K562 (cell line): ENCODE results near the gene MIEF2.

Experiments
- FOXM1 ChIP-seq, 2 experiments: fragments of 450-650 bp in 1 of 2; sonication (generic) in 1 of 2; formaldehyde crosslinking in 1 of 2; IDR thresholded peaks; 2 replicates each; pipeline versions ENCODE4 v1.6.1 to v1.9.0; 2017 to 2022; ENCODE audit warnings: low read depth in 2 of 2, mild to moderate bottlenecking in 2 of 2, missing genetic modification reagents in 1 of 2, moderate library complexity in 1 of 2
- SMARCE1 ChIP-seq: fragments of 450-650 bp; IDR thresholded peaks from 2 replicates; pipeline ENCODE4 v1.7.1; 2016; ENCODE audit warnings: mild to moderate bottlenecking
- SOX6 ChIP-seq: fragments of 450-650 bp; IDR thresholded peaks from 2 replicates; pipeline ENCODE4 v1.6.1; 2014; ENCODE audit warnings: mild to moderate bottlenecking
- ZNF217 ChIP-seq: sonication (generic); formaldehyde crosslinking; IDR thresholded peaks from 2 replicates; pipeline ENCODE4 v1.8.0; 2022; ENCODE audit warnings: mild to moderate bottlenecking, missing genetic modification reagents
- ZNF561 ChIP-seq: fragments of 450-650 bp; formaldehyde crosslinking; conservative IDR thresholded peaks from 2 replicates; pipeline ENCODE4 v1.4.0; 2020; ENCODE audit warnings: mild to moderate bottlenecking, moderate library complexity
- TF ChIP-seq, protein P1 (sequence below), 3 experiments: IDR thresholded peaks in 2 of 3; conservative IDR thresholded peaks in 1 of 3; 2 replicates each; pipeline ENCODE4 v1.5.1; 2011 to 2012; ENCODE audit warnings: low read length in 3 of 3, mild to moderate bottlenecking in 3 of 3, control low read depth in 2 of 3, improper control_type of control experiment in 1 of 3, inconsistent platforms in 1 of 3, low read depth in 1 of 3, mixed read lengths in 1 of 3, moderate library complexity in 1 of 3; ENCODE audit not compliant: insufficient read depth in 2 of 3

DNA sequence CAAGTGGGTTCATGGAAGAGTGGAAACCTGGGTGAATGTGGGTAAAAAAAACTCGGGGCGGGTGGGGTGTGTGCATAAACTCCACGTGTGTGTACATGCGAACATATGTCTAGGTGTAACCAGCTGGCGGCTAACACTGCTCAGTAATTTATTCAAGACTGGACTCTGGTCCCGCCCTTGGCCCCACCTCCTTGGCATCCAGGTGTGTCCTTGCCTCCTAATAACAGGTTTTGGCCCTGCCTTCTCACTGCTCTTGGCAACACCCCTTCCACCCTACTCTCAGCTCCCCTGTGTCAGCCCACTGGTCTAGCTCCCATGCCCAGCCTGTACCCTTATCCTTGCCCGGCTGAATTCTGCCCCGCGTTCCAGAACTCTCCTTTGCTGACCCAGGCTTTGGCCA is 10.2 kb upstream of the MIEF2 start:
- no peak for TF ChIP-seq SOX6
- TF ChIP-seq FOXM1 (IDR thresholded peaks at IDR 0.05; ENCODE audit: low read depth), result no peak
- no peak for TF ChIP-seq FOXM1 (CRISPR knock-in tag; IDR thresholded peaks at IDR 0.05; ENCODE audit: low read depth)
- TF ChIP-seq, protein P1, sequence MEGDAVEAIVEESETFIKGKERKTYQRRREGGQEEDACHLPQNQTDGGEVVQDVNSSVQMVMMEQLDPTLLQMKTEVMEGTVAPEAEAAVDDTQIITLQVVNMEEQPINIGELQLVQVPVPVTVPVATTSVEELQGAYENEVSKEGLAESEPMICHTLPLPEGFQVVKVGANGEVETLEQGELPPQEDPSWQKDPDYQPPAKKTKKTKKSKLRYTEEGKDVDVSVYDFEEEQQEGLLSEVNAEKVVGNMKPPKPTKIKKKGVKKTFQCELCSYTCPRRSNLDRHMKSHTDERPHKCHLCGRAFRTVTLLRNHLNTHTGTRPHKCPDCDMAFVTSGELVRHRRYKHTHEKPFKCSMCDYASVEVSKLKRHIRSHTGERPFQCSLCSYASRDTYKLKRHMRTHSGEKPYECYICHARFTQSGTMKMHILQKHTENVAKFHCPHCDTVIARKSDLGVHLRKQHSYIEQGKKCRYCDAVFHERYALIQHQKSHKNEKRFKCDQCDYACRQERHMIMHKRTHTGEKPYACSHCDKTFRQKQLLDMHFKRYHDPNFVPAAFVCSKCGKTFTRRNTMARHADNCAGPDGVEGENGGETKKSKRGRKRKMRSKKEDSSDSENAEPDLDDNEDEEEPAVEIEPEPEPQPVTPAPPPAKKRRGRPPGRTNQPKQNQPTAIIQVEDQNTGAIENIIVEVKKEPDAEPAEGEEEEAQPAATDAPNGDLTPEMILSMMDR (IDR thresholded peaks at IDR 0.05 in 2 of 3, conservative IDR thresholded peaks at IDR 0.05 in 1 of 3; ENCODE audit: insufficient read depth in 2 of 3, low read depth in 1 of 3, low read length in 3 of 3), result no peak
- TF ChIP-seq ZNF217, result no peak
- no peak for TF ChIP-seq SMARCE1
- no peak for TF ChIP-seq ZNF561 (CRISPR knock-in tag)
